Caco-2 (cell line): ENCODE results near the gene RAB9A. TPM values are rescaled to one million over a fixed set of nuclear protein-coding genes. Genes with fewer than 3 reads are reported as not detected.

Source experiments
- BruUV-seq: library from RNA; stranded (reverse); fragments of 400-500 nt; replicated peaks from 2 replicates; lab custom pipeline; 2021; lab: Mats Ljungman, UMichigan
- CTCF ChIA-PET: fragments of 300-600 bp; sonication (Branson Sonifier 250); formaldehyde crosslinking; loops from one replicate; lab custom pipeline; 2022; ENCODE audit warnings: antibody characterized with exemption; lab: Charles Lee
- POLR2A ChIA-PET: fragments of 300-600 bp; sonication (Branson Sonifier 250); formaldehyde crosslinking; loops from one replicate; lab custom pipeline; 2022; ENCODE audit warnings: antibody characterized with exemption; lab: Charles Lee
- DNase-seq, 2 experiments: peaks; one replicate each; pipeline versions ENCODE4 v3.0.0 to v3.0.0-alpha.2; 2020 to 2022
- H3K27me3 ChIP-seq: replicated peaks from 2 replicates; pipeline ENCODE4 v1.6.0; 2011; ENCODE audit warnings: low read length; ENCODE audit not compliant: control insufficient read depth, insufficient read depth
- H3K36me3 ChIP-seq: 2 replicates; pipeline ENCODE4 v1.5.1; 2011; ENCODE audit warnings: low read length; ENCODE audit not compliant: control insufficient read depth, insufficient read depth
- H3K4me1 ChIP-seq: fragments of 250-450 bp; sonication (Bioruptor Pico); 2 replicates; pipeline ENCODE4 v1.5.1; 2020; ENCODE audit warnings: mild to moderate bottlenecking
- H3K4me3 ChIP-seq: 2 replicates; pipeline ENCODE4 v1.5.1; 2011; ENCODE audit warnings: low read depth, mild to moderate bottlenecking, control low read depth, low read length
- H3K9me3 ChIP-seq: fragments of 250-450 bp; sonication (Bioruptor Pico); 2 replicates; pipeline ENCODE4 v1.5.1; 2020; ENCODE audit warnings: mild to moderate bottlenecking, moderate library complexity
- H3K27ac Mint-ChIP-seq: one replicate; pipeline ENCODE4 v1.8.0; 2022; ENCODE audit warnings: mixed read lengths; ENCODE audit not compliant: unreplicated experiment
- H3K27me3 Mint-ChIP-seq: one replicate; pipeline ENCODE4 v1.8.0; 2022; ENCODE audit warnings: mixed read lengths; ENCODE audit not compliant: insufficient read depth, unreplicated experiment
- H3K36me3 Mint-ChIP-seq: one replicate; pipeline ENCODE4 v1.8.0; 2022; ENCODE audit warnings: mild to moderate bottlenecking, mixed read lengths; ENCODE audit not compliant: insufficient read depth, unreplicated experiment
- H3K4me1 Mint-ChIP-seq: one replicate; pipeline ENCODE4 v1.8.0; 2022; ENCODE audit warnings: low read depth, mixed read lengths; ENCODE audit not compliant: unreplicated experiment
- H3K4me3 Mint-ChIP-seq: one replicate; pipeline ENCODE4 v1.8.0; 2022; ENCODE audit warnings: mild to moderate bottlenecking, moderate library complexity, mixed read lengths; ENCODE audit not compliant: unreplicated experiment
- H3K9me3 Mint-ChIP-seq: one replicate; pipeline ENCODE4 v1.8.0; 2022; ENCODE audit warnings: mixed read lengths; ENCODE audit not compliant: unreplicated experiment
- CTCF ChIP-seq, 2 experiments: fragments of 200-600 bp in 1 of 2; IDR thresholded peaks; 1 replicate in 1 of 2; 2 replicates in 1 of 2; pipeline versions ENCODE4 v1.5.1 to v1.8.0; 2011 to 2022; ENCODE audit warnings: antibody characterized with exemption in 1 of 2, control low read depth in 1 of 2, inconsistent platforms in 1 of 2, low read depth in 1 of 2, low read length in 1 of 2, mild to moderate bottlenecking in 1 of 2, moderate library complexity in 1 of 2; ENCODE audit not compliant: insufficient read depth in 1 of 2, severe bottlenecking in 1 of 2, unreplicated experiment in 1 of 2
- intact Hi-C: fragments of 100-400 bp; cut with micrococcal nuclease; formaldehyde crosslinking; loops from one replicate; pipeline ENCODE4 v1.10.0; 2022; ENCODE audit not compliant: unreplicated experiment
- total RNA-seq: library from RNA; stranded (reverse); gene quantifications from 2 replicates; pipeline ENCODE4 v1.2.3, GENCODE V29; 2022

RAB9A gene
- total RNA-seq, 1 experiment from 2014 or later, result 22.9 TPM

- Mint-ChIP-seq H3K36me3 (peaks cover 23% of the 10 kb centered on the region), H3K9me3 (no peaks in the 10 kb centered on the region), H3K27me3 (no peaks in the 10 kb centered on the region), H3K4me3 (no peak overlapping the region), H3K27ac (no peak overlapping the region), H3K4me1 (peaks cover 8% of the 10 kb centered on the region)
- ChIA-PET POLR2A (no interaction called here), CTCF (no interaction called here)
- no peaks in the 10 kb centered on the region for H3K27me3 ChIP-seq
- no peak for TF ChIP-seq CTCF (IDR thresholded peaks at IDR 0.05; ENCODE audit: insufficient read depth in 1 of 2, low read depth in 1 of 2, low read length in 1 of 2, severe bottlenecking in 1 of 2, unreplicated experiment in 1 of 2)
- BruUV-seq, result no TSS peak
- H3K4me3 ChIP-seq, result no peak overlapping the region
- peaks cover 6% of the 10 kb centered on the region; the same call in 1 of the 2 replicates for H3K4me1 ChIP-seq
- H3K9me3 ChIP-seq, result no peaks in the 10 kb centered on the region
- no peaks in the 10 kb centered on the region for H3K36me3 ChIP-seq
- DNase-seq, result no peak
- intact Hi-C loops, result no loop called here
These were observed 29.0 kb downstream of the RAB9A start for GRCh38 chrX:13717700-13718472.

GRCh38 chrX:13719192-13719856 is 30.4 kb downstream of the RAB9A start:
- DNase-seq, result no peak
- Histone ChIP-seq H3K4me3 (no peak overlapping the region), H3K36me3 (no peaks in the 10 kb centered on the region), H3K27me3 (no peaks in the 10 kb centered on the region), H3K4me1 (peaks cover 6% of the 10 kb centered on the region; the same call in 1 of the 2 replicates), H3K9me3 (no peaks in the 10 kb centered on the region)
- POLR2A ChIA-PET, result no interaction called here
- intact Hi-C loops, result no loop called here
- no peaks in the 10 kb centered on the region for H3K9me3 Mint-ChIP-seq
- TF ChIP-seq CTCF (IDR thresholded peaks at IDR 0.05; ENCODE audit: insufficient read depth in 1 of 2, low read depth in 1 of 2, low read length in 1 of 2, severe bottlenecking in 1 of 2, unreplicated experiment in 1 of 2), result no peak
- CTCF ChIA-PET, result no interaction called here
- H3K27me3 Mint-ChIP-seq, result no peaks in the 10 kb centered on the region
- H3K27ac Mint-ChIP-seq, result no peak overlapping the region
- peaks cover 27% of the 10 kb centered on the region for H3K36me3 Mint-ChIP-seq
- no peak overlapping the region for H3K4me3 Mint-ChIP-seq
- no TSS peak for BruUV-seq
- H3K4me1 Mint-ChIP-seq, result peaks cover 15% of the 10 kb centered on the region

GRCh38 chrX:13721371-13721770 is 32.4 kb downstream of the RAB9A start:
- no peaks in the 10 kb centered on the region for H3K9me3 ChIP-seq
- H3K4me3 ChIP-seq, result no peak overlapping the region
- no peaks in the 10 kb centered on the region for H3K9me3 Mint-ChIP-seq
- H3K4me1 Mint-ChIP-seq, result peaks cover 15% of the 10 kb centered on the region
- no peaks in the 10 kb centered on the region for H3K27me3 Mint-ChIP-seq
- H3K27ac Mint-ChIP-seq, result peak overlapping the region; percentile 45
- intact Hi-C loops, result no loop called here
- POLR2A ChIA-PET, result interaction anchor here (2.4 kb wide), 1 partner anchor 13 kb away, joined by 43 read pairs; the partner anchor contains the start of genes OFD1 and TRAPPC2
- no peak for TF ChIP-seq CTCF (IDR thresholded peaks at IDR 0.05; ENCODE audit: insufficient read depth in 1 of 2, low read depth in 1 of 2, low read length in 1 of 2, severe bottlenecking in 1 of 2, unreplicated experiment in 1 of 2)
- CTCF ChIA-PET, result no interaction called here
- peaks cover 6% of the 10 kb centered on the region; the same call in 1 of the 2 replicates for H3K4me1 ChIP-seq
- no peaks in the 10 kb centered on the region for H3K27me3 ChIP-seq
- H3K36me3 ChIP-seq, result no peaks in the 10 kb centered on the region
- no peak overlapping the region for H3K4me3 Mint-ChIP-seq
- H3K36me3 Mint-ChIP-seq, result peaks cover 27% of the 10 kb centered on the region
- BruUV-seq, result no TSS peak
- DNase-seq, result no peak
